ENCODE data around the gene ZNF407.

The ZNF407 gene

DNA sequence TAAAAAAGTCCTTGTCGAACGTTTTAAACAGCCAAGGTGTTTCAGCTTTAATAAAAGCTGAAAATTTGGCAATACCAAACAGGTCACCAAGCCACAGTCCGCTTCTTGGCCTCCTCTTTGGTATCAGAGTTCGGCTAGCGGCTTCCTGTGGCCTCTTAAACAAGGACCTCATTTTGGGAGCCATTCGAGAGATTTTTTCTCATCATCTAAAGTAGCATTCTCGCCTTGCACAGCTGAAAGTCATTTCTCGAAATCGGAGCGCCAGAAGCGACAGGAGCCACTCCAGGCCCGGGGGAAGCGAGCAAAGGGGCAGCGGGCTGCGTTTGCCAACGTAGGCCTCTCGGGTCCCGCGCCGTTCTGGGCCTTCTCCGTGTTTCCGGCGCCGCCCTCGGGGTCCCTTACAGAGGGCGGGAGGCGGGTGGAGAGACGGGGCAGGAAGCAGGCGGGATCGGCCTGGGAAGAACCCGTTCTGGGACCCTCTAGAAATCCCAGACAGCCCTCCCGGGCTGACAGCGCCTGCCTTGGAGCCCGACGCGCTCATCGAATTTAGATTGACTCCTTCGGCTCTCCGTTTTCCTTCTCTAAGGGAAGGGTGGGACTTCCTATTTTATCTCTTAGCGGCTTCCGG, 522 bp upstream of the ZNF407 start:
- in situ Hi-C loops (cut with HindIII; ENCODE audit: low pct_unique_long_range_greater_than_20kb, low sequenced_read_pairs) = no loop called here
- DNase-seq (ENCODE audit: low read depth in 1 of 2, low spot score in 1 of 2) = peak in 1 of 2 experiments; percentile 36
- TF ChIP-seq JUND (IDR thresholded peaks at IDR 0.05; ENCODE audit: low read depth) = no peak

GRCh38 chr18:74598350-74599001, 806 bp downstream of the ZNF407 start:
- no peak for TF ChIP-seq JUND (IDR thresholded peaks at IDR 0.05; ENCODE audit: low read depth)
- DNase-seq (ENCODE audit: low read depth in 1 of 2, low spot score in 1 of 2) = peak; percentile 9 to 36
- in situ Hi-C loops (cut with HindIII; ENCODE audit: low pct_unique_long_range_greater_than_20kb, low sequenced_read_pairs) = no loop called here

- TF ChIP-seq JUND (IDR thresholded peaks at IDR 0.05; ENCODE audit: low read depth) = no peak
- in situ Hi-C loops (cut with HindIII; ENCODE audit: low pct_unique_long_range_greater_than_20kb, low sequenced_read_pairs) = no loop called here
- DNase-seq (ENCODE audit: low read depth in 1 of 2, low spot score in 1 of 2) = no peak
Measured at GRCh38 chr18:74604361-74604760, 6.7 kb downstream of the ZNF407 start.

- no peak for DNase-seq (ENCODE audit: low read depth in 1 of 2, low spot score in 1 of 2)
- in situ Hi-C loops (cut with HindIII; ENCODE audit: low pct_unique_long_range_greater_than_20kb, low sequenced_read_pairs) = no loop called here
- TF ChIP-seq JUND (IDR thresholded peaks at IDR 0.05; ENCODE audit: low read depth) = no peak
Measured at GRCh38 chr18:74604774-74605173, 7.1 kb downstream of the ZNF407 start.

DNA sequence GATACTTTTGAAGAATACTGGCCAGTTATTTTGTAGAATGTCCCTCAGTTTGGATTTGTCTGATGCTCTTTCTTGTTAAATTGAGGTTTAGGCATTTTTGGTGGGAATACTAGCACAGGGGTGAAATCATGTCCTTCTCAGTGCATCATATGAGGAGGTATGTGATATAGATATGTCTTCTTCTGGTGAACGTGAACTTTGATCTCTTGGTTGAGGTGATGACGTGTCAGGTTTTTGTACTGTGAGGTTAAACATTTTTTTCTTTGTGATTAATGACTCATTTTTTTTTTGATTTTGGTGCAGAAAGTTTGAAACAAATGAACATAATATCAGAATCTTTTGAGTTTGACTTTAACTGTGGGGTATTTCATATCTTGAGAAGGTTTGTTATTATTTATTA, 11.0 kb downstream of the ZNF407 start:
- in situ Hi-C loops (cut with HindIII; ENCODE audit: low pct_unique_long_range_greater_than_20kb, low sequenced_read_pairs) = no loop called here
- no peak for DNase-seq (ENCODE audit: low read depth in 1 of 2, low spot score in 1 of 2)

DNA sequence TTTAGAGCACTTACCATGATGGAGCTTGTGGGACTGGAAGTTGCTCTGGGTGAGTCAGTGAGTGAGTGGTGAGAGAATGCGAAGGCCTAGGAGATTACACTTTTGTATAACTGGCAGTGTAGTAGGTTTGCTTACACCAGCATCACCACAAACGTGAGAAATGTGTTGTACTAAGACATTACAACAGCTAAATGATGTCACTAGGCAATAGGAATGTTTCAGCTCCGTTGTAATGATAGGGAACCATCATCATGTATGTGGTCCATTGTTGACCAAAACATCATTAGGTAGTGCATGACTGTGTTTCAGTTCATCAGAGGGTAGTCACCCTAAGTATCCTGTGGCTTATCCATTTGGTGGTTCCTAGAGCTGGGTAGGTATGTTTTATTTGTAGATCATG, 11.9 kb downstream of the ZNF407 start:
- DNase-seq (ENCODE audit: low read depth in 1 of 2, low spot score in 1 of 2) = no peak
- in situ Hi-C loops (cut with HindIII; ENCODE audit: low pct_unique_long_range_greater_than_20kb, low sequenced_read_pairs) = no loop called here
- TF ChIP-seq JUND (IDR thresholded peaks at IDR 0.05; ENCODE audit: low read depth) = no peak

More for the DNA sequence above, 11.0 kb downstream of the ZNF407 start:
- TF ChIP-seq JUND (IDR thresholded peaks at IDR 0.05; ENCODE audit: low read depth) = no peak

DNA sequence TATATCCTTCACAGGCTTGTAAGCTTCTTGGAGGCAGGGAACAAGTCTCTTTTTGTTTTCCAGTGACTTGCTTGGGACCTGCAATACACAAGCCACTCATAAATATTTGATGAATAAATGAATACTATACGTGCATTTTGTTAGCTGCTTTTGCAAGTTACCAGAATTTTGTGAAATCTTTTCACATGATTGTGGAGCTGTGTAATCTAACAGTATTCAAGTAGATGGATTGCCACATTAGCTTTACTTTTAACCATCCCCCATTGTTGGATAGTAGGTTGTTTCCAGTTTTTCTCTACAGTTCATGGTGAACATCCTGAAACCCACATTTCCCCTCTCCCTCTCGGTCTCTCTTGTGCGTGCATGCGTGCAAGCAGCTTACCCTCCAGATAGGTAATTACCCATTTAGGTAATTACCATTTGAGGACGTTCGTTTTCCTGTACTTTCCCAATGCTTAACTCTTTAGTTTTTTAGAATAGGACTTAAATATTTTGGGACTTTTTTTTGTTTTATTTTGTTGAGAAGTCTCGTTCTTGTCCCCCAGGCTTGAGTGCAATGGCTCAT, 12.5 kb downstream of the ZNF407 start:
- DNase-seq (ENCODE audit: low read depth in 1 of 2, low spot score in 1 of 2) = no peak
- in situ Hi-C loops (cut with HindIII; ENCODE audit: low pct_unique_long_range_greater_than_20kb, low sequenced_read_pairs) = no loop called here
- TF ChIP-seq JUND (IDR thresholded peaks at IDR 0.05; ENCODE audit: low read depth) = no peak

DNA sequence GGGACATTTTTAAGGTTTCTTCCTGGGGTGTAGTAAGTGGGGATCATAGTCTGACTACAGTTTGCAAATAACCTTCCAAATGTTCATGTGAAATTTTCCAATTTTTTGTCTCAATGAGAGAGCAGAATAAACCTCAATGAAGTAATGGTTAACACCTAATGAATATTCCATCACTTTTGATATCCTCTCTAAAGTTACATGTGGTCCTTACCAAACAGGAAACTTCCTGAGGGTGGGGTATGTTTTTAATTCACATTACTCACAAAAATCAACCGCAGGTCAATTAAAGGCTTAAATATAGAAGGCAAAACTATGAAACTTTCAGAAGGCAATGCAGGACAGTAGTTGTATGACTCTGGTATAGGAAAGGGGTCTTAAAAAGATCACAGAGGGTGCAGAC, 13.2 kb downstream of the ZNF407 start:
- in situ Hi-C loops (cut with HindIII; ENCODE audit: low pct_unique_long_range_greater_than_20kb, low sequenced_read_pairs) = no loop called here
- DNase-seq (ENCODE audit: low read depth in 1 of 2, low spot score in 1 of 2) = no peak
- TF ChIP-seq JUND (IDR thresholded peaks at IDR 0.05; ENCODE audit: low read depth) = no peak

DNA sequence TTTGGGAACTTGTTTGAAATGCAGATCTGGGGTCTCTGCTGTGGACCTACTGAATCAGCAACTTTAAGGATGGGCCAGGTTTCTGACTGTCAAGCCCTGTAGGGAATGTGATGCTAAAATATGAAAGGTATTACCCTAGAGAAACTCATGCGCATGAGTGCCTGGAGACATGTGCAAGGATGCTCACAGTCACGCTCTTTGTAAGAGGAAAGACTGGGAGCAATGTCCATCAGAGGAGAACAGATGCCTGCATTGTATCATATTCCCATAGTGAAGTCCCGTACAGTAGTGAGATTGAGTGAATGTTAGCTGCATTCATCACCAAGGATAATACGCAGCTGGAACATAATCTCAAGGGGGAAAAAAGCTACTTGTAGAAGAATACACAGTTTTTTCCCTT, 14.1 kb downstream of the ZNF407 start:
- in situ Hi-C loops (cut with HindIII; ENCODE audit: low pct_unique_long_range_greater_than_20kb, low sequenced_read_pairs) = no loop called here
- no peak for TF ChIP-seq JUND (IDR thresholded peaks at IDR 0.05; ENCODE audit: low read depth)
- DNase-seq (ENCODE audit: low read depth in 1 of 2, low spot score in 1 of 2) = no peak

DNA sequence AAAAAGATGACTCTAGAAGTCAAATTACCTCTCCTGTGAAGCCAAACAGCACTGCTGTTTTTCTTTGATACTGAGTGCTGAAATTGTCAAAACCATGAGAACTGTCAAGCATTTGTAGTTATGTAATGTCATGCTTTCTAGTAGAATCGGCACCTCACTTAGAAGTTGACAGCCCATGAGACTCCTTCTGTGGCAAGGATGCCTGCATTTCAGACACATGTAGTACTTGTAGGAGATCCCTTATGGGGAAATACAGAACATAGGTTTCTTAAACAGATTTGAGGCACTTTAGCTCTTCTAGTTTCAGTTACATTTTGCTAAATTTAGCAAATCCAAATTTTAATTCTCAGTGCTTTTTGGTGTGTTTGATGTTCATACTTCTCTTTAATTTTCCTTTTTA, 15.7 kb downstream of the ZNF407 start:
- no peak for DNase-seq (ENCODE audit: low read depth in 1 of 2, low spot score in 1 of 2)
- no peak for TF ChIP-seq JUND (IDR thresholded peaks at IDR 0.05; ENCODE audit: low read depth)
- in situ Hi-C loops (cut with HindIII; ENCODE audit: low pct_unique_long_range_greater_than_20kb, low sequenced_read_pairs) = no loop called here

DNA sequence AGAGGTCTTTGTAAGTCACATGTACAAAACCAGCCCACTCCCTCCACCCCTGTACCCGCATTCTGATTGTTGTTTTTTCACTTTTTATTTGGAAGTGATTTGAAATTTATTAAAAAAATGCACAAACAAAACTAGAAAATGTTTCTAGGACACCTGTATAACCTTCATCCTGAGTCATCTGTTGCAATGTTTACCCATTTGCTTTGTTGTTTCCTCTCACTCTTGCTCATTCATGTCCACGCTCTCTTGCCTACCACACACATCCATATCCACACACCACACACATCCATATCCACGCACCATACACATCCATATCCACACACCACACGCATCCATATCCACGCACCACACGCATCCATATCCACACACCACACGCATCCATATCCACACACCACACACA, 18.8 kb downstream of the ZNF407 start:
- TF ChIP-seq JUND (IDR thresholded peaks at IDR 0.05; ENCODE audit: low read depth) = no peak
- no peak for DNase-seq (ENCODE audit: low read depth in 1 of 2, low spot score in 1 of 2)
- in situ Hi-C loops (cut with HindIII; ENCODE audit: low pct_unique_long_range_greater_than_20kb, low sequenced_read_pairs) = no loop called here

GRCh38 chr18:74617486-74617885, 19.8 kb downstream of the ZNF407 start:
- DNase-seq (ENCODE audit: low read depth in 1 of 2, low spot score in 1 of 2) = no peak
- TF ChIP-seq JUND (IDR thresholded peaks at IDR 0.05; ENCODE audit: low read depth) = no peak
- in situ Hi-C loops (cut with HindIII; ENCODE audit: low pct_unique_long_range_greater_than_20kb, low sequenced_read_pairs) = no loop called here

- in situ Hi-C loops (cut with HindIII; ENCODE audit: low pct_unique_long_range_greater_than_20kb, low sequenced_read_pairs) = no loop called here
- no peak for TF ChIP-seq JUND (IDR thresholded peaks at IDR 0.05; ENCODE audit: low read depth)
- no peak for DNase-seq (ENCODE audit: low read depth in 1 of 2, low spot score in 1 of 2)
Measured at GRCh38 chr18:74622072-74622471, 24.4 kb downstream of the ZNF407 start.
